IPS-20b (cell line): Measurements from ENCODE around the gene CD300E.
"Not testable (repeated sequence)": the region's sequence is repeated elsewhere in the genome, so short reads cannot be mapped to it uniquely, and the experiment has no call there.

Source experiments
- H3K27ac ChIP-seq: one replicate; pipeline ENCODE4 v1.5.1; 2013; ENCODE audit warnings: low read length
- H3K27me3 ChIP-seq: 2 replicates; pipeline ENCODE4 v1.6.1; 2013; ENCODE audit warnings: mild to moderate bottlenecking, low read length, inconsistent platforms; ENCODE audit not compliant: insufficient read depth
- H3K36me3 ChIP-seq: 2 replicates; pipeline ENCODE4 v1.6.1; 2013; ENCODE audit warnings: low read depth, mild to moderate bottlenecking, inconsistent platforms, low read length, moderate library complexity; ENCODE audit not compliant: insufficient read depth
- H3K4me1 ChIP-seq: 2 replicates; pipeline ENCODE4 v1.6.1; 2013; ENCODE audit warnings: mild to moderate bottlenecking, control low read depth, inconsistent platforms, low read length, moderate library complexity; ENCODE audit not compliant: insufficient read depth
- H3K4me3 ChIP-seq: 2 replicates; pipeline ENCODE4 v1.5.1; 2013; ENCODE audit warnings: mild to moderate bottlenecking, low read length, inconsistent platforms
- H3K9ac ChIP-seq: 2 replicates; pipeline ENCODE4 v1.6.1; 2013; ENCODE audit warnings: low read depth, mild to moderate bottlenecking, inconsistent platforms, low read length, moderate library complexity
- H3K9me3 ChIP-seq: 2 replicates; pipeline ENCODE4 v1.6.1; 2013; ENCODE audit warnings: mild to moderate bottlenecking, low read depth, low read length, inconsistent platforms; ENCODE audit not compliant: insufficient read depth

CD300E gene

GRCh38 chr17:74573635-74574034 is 49.9 kb downstream of the CD300E start:
- not testable (repeated sequence) for H3K36me3 ChIP-seq, H3K9ac ChIP-seq, H3K4me1 ChIP-seq, H3K27me3 ChIP-seq, H3K27ac ChIP-seq, H3K4me3 ChIP-seq, H3K9me3 ChIP-seq

DNA sequence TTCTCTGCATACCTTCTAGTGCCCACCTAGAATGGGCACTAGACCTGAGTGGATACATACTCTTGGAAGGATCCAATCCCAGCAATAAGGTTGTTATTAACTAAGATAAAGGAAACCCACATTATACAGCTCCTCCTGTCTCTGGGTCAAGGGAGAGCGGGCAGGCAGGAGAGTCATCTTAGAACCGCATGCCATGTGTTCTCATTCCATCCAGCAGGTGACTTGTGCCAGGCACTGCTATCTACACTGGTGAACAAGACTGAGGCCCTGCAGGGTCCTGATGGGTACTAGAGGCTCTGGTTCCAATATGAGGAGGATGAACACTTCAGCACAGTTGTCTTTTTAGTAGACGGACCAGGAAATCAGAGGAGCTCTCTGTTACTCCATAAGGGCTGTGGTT is 50.4 kb downstream of the CD300E start:
- H3K27me3 ChIP-seq: peaks cover 5% of the 10 kb centered on the region; the same call in 1 of the 2 replicates
- no peak overlapping the region for H3K9ac ChIP-seq
- no peaks in the 10 kb centered on the region for H3K9me3 ChIP-seq
- H3K4me3 ChIP-seq: no peak overlapping the region
- H3K4me1 ChIP-seq: no peaks in the 10 kb centered on the region
- H3K27ac ChIP-seq: no peak overlapping the region
- no peaks in the 10 kb centered on the region for H3K36me3 ChIP-seq

DNA sequence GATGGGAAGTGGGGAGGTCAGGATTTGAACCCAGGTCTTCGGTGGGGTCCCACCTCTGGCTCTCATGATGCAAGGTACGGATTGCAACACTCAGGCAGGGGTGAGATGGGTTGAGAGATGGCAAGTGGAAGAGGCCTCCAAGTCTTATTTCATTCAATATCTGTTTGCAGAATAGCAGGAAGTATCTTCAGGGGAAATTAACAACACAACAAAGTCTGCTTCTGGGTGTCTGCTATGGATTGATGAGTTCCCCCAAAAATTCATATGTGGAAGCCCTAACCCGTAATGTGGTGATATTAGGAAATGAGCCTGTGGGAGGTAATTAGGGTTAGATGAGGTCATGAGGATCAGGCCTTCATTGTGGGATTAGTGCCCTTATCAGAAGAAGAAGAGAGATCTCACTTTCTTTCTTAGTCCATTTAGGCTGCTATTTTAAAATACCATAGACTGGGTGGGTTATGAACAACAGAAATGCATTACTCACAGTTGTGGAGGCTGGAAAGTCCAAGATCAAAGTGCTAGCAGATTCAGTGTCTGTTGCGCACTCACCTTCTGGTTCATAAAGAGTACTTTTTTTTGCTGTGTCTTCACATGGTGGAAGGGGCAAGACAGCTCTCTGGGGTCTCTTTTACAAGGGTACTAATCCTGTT is 51.8 kb downstream of the CD300E start:
- Histone ChIP-seq H3K4me1 (no peaks in the 10 kb centered on the region), H3K9ac (no peak overlapping the region), H3K36me3 (no peaks in the 10 kb centered on the region), H3K4me3 (no peak overlapping the region), H3K9me3 (no peaks in the 10 kb centered on the region), H3K27ac (no peak overlapping the region), H3K27me3 (peaks cover 5% of the 10 kb centered on the region; the same call in 1 of the 2 replicates)

DNA sequence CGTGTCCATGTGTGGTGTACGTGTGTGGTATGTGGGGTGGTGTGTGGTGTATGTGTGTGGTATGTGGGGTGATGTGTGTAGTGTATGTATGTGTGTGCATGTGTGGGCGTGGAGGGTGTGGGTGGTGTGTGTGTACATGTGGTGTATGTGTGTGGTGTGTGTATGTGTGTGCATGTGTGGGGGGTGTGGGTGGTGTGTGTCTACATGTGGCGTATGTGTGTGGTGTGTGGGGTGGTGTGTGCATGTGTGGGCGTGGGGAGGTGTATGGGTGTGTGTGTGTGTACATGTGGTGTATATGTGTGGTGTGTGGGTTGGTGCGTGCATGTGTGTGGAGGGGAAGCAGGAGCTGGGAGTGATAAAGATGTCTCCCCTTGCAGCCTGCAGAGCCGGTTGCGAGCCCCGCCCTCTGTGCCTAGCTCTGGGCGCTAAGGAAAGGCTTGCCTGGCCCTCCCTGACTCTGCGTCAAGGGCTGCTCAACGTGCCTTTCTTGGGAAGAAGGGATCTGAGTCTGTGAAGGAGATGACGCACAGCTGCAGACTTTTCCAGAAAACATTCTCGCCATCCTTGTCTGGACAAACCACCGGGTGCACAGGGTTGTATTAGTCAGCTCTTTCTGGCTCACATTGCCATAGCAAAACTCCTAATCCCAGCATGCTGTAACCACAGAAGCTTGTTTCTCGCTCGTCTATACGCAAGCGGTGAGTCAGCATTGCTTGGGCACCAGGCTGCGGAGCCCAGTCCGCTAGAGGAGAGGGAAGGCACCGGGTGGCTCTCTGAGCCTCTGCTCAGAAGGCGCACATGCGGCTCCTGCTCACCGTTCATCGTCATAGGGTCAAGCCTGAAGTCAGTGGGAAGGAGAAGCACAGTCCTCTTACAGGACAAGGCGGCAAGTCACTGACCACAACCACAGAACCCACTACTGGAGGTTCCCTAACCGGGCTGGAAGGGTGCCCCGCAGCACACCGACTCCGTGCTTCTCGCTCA is 54.2 kb downstream of the CD300E start:
- H3K4me1 ChIP-seq: no peaks in the 10 kb centered on the region
- H3K9ac ChIP-seq: no peak overlapping the region
- H3K36me3 ChIP-seq: no peaks in the 10 kb centered on the region
- H3K27me3 ChIP-seq: peaks cover 5% of the 10 kb centered on the region; the same call in 1 of the 2 replicates
- H3K4me3 ChIP-seq: no peak overlapping the region
- no peaks in the 10 kb centered on the region for H3K9me3 ChIP-seq
- H3K27ac ChIP-seq: no peak overlapping the region

GRCh38 chr17:74568106-74568873 is 55.2 kb downstream of the CD300E start:
- Histone ChIP-seq H3K9ac (no peak overlapping the region), H3K27ac (no peak overlapping the region), H3K4me3 (no peak overlapping the region), H3K36me3 (no peaks in the 10 kb centered on the region), H3K27me3 (no peaks in the 10 kb centered on the region), H3K9me3 (no peaks in the 10 kb centered on the region), H3K4me1 (no peaks in the 10 kb centered on the region)

DNA sequence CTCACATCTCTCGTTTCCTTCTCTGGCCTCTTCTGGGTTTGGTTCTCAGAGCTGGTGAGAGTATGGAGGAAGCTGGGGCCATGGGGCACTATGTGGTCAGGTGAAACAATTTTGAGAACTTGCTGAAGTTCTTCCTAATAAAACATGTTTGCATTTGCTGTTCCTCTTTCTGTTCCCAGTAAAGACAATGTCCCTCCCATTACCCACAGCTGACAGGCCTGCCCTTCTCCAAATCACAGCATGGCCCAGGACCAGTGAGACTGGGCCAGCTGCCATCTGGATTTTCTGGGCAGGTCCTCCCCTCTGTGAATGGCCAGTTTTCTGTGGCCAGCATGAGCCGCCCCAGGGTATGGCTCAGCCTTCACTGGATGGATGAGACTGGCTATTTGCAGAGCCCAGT is 56.1 kb downstream of the CD300E start, which contains the start of gene CD300H:
TSS of gene CD300H (minus strand) at position 113 of the 400 bp plus-strand sequence.
- Histone ChIP-seq H3K4me3 (no peak within 1 kb of the TSS), H3K27ac (no peak within 1 kb of the TSS), H3K9ac (no peak within 1 kb of the TSS), H3K36me3 (no peaks in the 10 kb centered on the region), H3K9me3 (no peaks in the 10 kb centered on the region), H3K4me1 (no peaks in the 10 kb centered on the region), H3K27me3 (no peaks in the 10 kb centered on the region)

DNA sequence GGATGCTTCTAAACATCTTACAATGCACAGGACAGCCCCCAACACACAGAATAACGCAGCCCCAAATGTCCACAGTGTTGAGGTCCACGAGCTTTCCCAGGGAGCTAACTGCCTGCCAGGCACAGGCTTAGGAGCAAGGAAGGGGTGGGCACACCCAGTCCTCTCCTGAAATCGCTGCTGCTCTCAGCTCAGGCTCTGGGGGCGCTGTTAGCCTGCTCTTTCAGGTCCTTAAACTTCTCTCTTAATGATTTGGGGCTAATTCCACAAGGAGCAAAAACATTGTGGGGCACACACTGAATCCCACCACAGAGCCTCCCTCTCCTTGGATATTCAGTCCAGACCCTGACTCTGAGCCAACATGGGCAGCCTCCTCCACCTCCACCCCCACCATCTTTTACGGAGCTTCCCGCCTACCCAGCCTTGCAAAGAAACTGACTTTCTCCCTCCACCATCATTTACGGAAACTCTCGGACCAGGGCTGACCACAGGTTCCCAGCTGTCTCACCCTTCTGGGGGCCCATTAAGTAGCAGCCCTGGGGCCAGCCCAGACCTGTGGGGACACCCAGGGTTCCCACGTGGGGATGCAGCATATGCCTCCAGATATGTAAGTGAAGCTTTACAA is 57.3 kb downstream of the CD300E start:
- Histone ChIP-seq H3K27ac (no peak overlapping the region), H3K9me3 (no peaks in the 10 kb centered on the region), H3K4me3 (no peak overlapping the region), H3K9ac (no peak overlapping the region), H3K27me3 (peaks cover 6% of the 10 kb centered on the region), H3K4me1 (no peaks in the 10 kb centered on the region), H3K36me3 (no peaks in the 10 kb centered on the region)

DNA sequence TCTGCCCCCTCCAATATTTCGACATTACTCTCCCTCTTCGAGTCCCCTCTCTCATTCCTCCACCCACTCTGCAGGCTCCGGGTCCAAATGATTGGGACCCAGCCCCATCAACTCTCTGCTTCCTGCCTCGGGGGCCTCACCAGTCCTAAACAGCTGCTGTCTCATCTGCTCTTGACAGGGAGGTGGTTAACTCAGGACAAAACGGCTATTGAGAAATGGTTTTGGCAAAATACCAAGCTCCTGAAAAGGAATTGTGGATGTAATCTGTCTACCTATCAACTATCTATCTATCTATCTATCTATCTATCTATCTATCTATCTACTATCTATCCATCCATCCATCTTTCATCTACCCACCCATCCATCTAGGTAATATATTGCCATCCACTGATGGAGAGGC is 58.4 kb downstream of the CD300E start:
- no peaks in the 10 kb centered on the region for H3K4me1 ChIP-seq
- no peaks in the 10 kb centered on the region for H3K36me3 ChIP-seq
- H3K9ac ChIP-seq: no peak overlapping the region
- H3K4me3 ChIP-seq: no peak overlapping the region
- H3K27ac ChIP-seq: no peak overlapping the region
- peaks cover 16% of the 10 kb centered on the region for H3K27me3 ChIP-seq
- H3K9me3 ChIP-seq: no peaks in the 10 kb centered on the region

DNA sequence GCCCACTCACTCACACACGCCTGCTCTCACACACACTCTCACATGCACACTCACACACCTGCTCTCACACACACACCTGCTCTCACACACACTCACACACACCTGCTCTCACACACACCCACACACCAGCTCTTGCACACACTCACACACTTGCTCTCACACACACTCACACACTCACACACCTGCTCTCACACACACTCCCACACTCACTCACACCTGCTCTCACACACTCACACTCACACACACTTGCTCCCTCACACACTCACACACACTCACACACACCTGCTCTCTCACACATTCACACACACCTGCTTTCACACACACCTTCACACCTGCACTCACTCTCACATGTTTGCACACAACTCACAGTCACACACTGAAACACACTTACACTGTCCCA is 60.2 kb downstream of the CD300E start:
- Histone ChIP-seq H3K27ac (no peak overlapping the region), H3K4me1 (peaks cover under 1% of the 10 kb centered on the region; the same call in 1 of the 2 replicates)

GRCh38 chr17:74561586-74561985 is 62.0 kb downstream of the CD300E start:
- H3K9me3 ChIP-seq: no peaks in the 10 kb centered on the region
- peaks cover 5% of the 10 kb centered on the region; the same call in 1 of the 2 replicates for H3K4me1 ChIP-seq
- H3K4me3 ChIP-seq: no peak overlapping the region
- H3K27ac ChIP-seq: no peak overlapping the region
- H3K36me3 ChIP-seq: no peaks in the 10 kb centered on the region
- no peak overlapping the region for H3K9ac ChIP-seq
- peaks cover 26% of the 10 kb centered on the region for H3K27me3 ChIP-seq

More for the DNA sequence above, 60.2 kb downstream of the CD300E start:
- Histone ChIP-seq H3K4me3 (no peak overlapping the region), H3K27me3 (peaks cover 16% of the 10 kb centered on the region), H3K9ac (no peak overlapping the region), H3K36me3 (no peaks in the 10 kb centered on the region), H3K9me3 (no peaks in the 10 kb centered on the region)
